Measurements from ENCODE around the gene MADD. TPM values are rescaled to one million over a fixed set of nuclear protein-coding genes. Genes with fewer than 3 reads are reported as not detected.

The MADD gene
- total RNA-seq, 1 experiment from 2014 or later: 24.8 TPM

DNA sequence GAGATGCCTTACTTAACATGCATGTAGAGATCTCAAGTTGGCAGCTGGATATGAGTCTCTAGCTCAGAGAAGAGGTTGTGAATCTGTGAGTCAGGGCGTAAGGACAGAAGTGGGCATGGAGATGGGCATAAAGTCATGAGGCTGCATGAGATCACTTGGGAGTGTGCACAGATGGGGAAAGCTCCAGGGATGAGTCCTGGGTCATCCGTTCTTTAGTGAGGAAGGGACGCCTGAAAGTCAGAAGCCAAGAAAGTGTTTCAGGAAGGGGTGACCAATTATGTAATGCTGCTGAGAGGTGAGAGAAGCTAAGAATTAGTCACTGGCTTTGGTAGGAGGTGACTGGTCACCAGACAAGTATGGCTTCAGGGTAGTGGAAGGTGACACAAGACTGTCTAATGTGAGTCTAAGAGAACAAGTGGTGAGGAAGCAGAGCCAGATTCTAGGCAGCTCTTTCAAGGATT lies 28.1 kb upstream of the MADD start:
- peaks cover 82% of the 10 kb centered on the region for H3K36me3 Mint-ChIP-seq (ENCODE audit: insufficient read depth, unreplicated experiment)
- peak overlapping the region; percentile 2 for H3K27ac Mint-ChIP-seq (ENCODE audit: low read depth, unreplicated experiment)
- CTCF ChIA-PET: interaction anchor here (1.0 to 1.3 kb wide), 3 partner anchors 17 to 64 kb away, joined by 3 to 6 read pairs (median 5); no protein-coding TSS in a partner anchor
- H3K4me1 Mint-ChIP-seq (ENCODE audit: insufficient read depth, unreplicated experiment): peaks cover 13% of the 10 kb centered on the region
- no peaks in the 10 kb centered on the region for H3K9me3 Mint-ChIP-seq (ENCODE audit: unreplicated experiment)
- intact Hi-C loops (cut with micrococcal nuclease): no loop called here
- POLR2A ChIA-PET: interaction anchor here (0.6 to 5.2 kb wide), 15 partner anchors 9 to 176 kb away, joined by 3 to 25 read pairs (median 5); partner anchors contain the start of genes DDB2 and PACSIN3
- no peaks in the 10 kb centered on the region for H3K27me3 Mint-ChIP-seq (ENCODE audit: insufficient read depth, unreplicated experiment)
- TF ChIP-seq, protein P1, sequence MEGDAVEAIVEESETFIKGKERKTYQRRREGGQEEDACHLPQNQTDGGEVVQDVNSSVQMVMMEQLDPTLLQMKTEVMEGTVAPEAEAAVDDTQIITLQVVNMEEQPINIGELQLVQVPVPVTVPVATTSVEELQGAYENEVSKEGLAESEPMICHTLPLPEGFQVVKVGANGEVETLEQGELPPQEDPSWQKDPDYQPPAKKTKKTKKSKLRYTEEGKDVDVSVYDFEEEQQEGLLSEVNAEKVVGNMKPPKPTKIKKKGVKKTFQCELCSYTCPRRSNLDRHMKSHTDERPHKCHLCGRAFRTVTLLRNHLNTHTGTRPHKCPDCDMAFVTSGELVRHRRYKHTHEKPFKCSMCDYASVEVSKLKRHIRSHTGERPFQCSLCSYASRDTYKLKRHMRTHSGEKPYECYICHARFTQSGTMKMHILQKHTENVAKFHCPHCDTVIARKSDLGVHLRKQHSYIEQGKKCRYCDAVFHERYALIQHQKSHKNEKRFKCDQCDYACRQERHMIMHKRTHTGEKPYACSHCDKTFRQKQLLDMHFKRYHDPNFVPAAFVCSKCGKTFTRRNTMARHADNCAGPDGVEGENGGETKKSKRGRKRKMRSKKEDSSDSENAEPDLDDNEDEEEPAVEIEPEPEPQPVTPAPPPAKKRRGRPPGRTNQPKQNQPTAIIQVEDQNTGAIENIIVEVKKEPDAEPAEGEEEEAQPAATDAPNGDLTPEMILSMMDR (IDR thresholded peaks at IDR 0.05; ENCODE audit: unreplicated experiment): no peak
- BruUV-seq (replicated peaks): no TSS peak
- DNase-seq (ENCODE audit: unreplicated experiment): peak; percentile 18
- H3K4me3 Mint-ChIP-seq (ENCODE audit: unreplicated experiment): no peak overlapping the region

DNA sequence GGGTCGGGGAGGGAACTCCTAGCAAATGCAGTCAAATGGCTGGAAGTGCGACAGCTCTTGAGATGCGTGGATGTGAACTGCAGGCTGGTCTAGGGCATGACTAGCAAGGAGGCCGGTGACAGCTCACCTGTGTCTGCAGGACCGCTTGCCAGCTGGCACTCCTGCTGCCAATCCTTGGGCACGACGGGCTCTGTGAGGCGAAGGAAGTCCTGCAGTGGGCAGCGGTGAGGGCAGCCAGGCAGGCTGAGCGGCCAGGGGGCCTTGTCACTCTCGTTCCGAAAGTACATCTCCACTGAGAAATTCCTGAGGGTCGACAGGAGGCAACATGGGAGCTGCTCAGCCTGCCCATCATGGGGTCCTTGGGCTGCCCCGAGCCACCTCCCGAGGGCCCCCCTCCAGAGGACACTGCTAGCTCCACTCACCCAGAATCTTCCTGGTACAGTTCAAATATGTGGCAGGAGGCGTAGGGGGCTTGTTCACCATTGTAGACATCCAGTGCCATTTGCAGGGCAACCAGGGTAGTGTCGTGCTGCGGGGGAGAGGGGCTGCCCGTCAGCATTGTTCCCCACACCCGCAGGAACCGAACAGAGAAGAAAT lies 27.2 kb upstream of the MADD start:
- Mint-ChIP-seq H3K27ac (ENCODE audit: low read depth, unreplicated experiment) (peak overlapping the region; percentile 2), H3K27me3 (ENCODE audit: insufficient read depth, unreplicated experiment) (no peaks in the 10 kb centered on the region), H3K4me1 (ENCODE audit: insufficient read depth, unreplicated experiment) (peaks cover 9% of the 10 kb centered on the region), H3K4me3 (ENCODE audit: unreplicated experiment) (no peak overlapping the region), H3K9me3 (ENCODE audit: unreplicated experiment) (no peaks in the 10 kb centered on the region), H3K36me3 (ENCODE audit: insufficient read depth, unreplicated experiment) (peaks cover 73% of the 10 kb centered on the region)
- no TSS peak for BruUV-seq (replicated peaks)
- TF ChIP-seq, protein P1 (IDR thresholded peaks at IDR 0.05; ENCODE audit: unreplicated experiment): no peak
- intact Hi-C loops (cut with micrococcal nuclease): no loop called here
- DNase-seq (ENCODE audit: unreplicated experiment): no peak
- ChIA-PET POLR2A (interaction anchor here (0.6 to 5.2 kb wide), 11 partner anchors 10 to 162 kb away, joined by 3 to 25 read pairs (median 5); partner anchors contain the start of genes DDB2 and PACSIN3), CTCF (interaction anchor here (0.7 to 1.2 kb wide), 2 partner anchors 16 to 65 kb away, joined by 3 to 6 read pairs; no protein-coding TSS in a partner anchor)

DNA sequence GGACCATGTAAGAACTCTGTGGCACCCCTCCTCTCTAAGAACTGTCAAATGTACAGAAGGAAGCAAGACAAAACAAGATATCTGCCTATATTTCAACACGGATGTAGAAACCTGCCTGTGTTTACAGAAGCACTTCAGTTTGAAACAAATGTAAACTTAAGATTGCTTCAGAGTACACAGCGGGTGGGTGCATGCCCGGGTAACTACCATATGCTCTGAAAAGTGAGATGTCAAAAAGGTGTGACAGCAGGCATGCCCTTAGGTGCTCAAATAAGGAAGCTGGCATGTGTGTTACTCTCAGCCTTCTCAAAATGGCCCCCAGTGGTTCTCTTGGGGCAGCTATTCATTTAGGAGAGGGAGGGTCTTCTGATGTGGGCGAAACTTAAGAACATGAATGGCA lies 26.5 kb upstream of the MADD start:
- no peaks in the 10 kb centered on the region for H3K9me3 Mint-ChIP-seq (ENCODE audit: unreplicated experiment)
- peaks cover 66% of the 10 kb centered on the region for H3K36me3 Mint-ChIP-seq (ENCODE audit: insufficient read depth, unreplicated experiment)
- intact Hi-C loops (cut with micrococcal nuclease): no loop called here
- H3K4me3 Mint-ChIP-seq (ENCODE audit: unreplicated experiment): no peak overlapping the region
- H3K4me1 Mint-ChIP-seq (ENCODE audit: insufficient read depth, unreplicated experiment): peaks cover 14% of the 10 kb centered on the region
- no peaks in the 10 kb centered on the region for H3K27me3 Mint-ChIP-seq (ENCODE audit: insufficient read depth, unreplicated experiment)
- BruUV-seq (replicated peaks): no TSS peak
- peak overlapping the region; percentile 9 for H3K27ac Mint-ChIP-seq (ENCODE audit: low read depth, unreplicated experiment)
- CTCF ChIA-PET: interaction anchor here (0.7 kb wide), 1 partner anchor 65 kb away, joined by 3 read pairs; no protein-coding TSS in a partner anchor
- DNase-seq (ENCODE audit: unreplicated experiment): no peak
- POLR2A ChIA-PET: interaction anchor here (1.0 to 5.2 kb wide), 5 partner anchors 11 to 161 kb away, joined by 3 to 25 read pairs (median 4); partner anchors contain the start of gene DDB2
- TF ChIP-seq, protein P1 (IDR thresholded peaks at IDR 0.05; ENCODE audit: unreplicated experiment): no peak

DNA sequence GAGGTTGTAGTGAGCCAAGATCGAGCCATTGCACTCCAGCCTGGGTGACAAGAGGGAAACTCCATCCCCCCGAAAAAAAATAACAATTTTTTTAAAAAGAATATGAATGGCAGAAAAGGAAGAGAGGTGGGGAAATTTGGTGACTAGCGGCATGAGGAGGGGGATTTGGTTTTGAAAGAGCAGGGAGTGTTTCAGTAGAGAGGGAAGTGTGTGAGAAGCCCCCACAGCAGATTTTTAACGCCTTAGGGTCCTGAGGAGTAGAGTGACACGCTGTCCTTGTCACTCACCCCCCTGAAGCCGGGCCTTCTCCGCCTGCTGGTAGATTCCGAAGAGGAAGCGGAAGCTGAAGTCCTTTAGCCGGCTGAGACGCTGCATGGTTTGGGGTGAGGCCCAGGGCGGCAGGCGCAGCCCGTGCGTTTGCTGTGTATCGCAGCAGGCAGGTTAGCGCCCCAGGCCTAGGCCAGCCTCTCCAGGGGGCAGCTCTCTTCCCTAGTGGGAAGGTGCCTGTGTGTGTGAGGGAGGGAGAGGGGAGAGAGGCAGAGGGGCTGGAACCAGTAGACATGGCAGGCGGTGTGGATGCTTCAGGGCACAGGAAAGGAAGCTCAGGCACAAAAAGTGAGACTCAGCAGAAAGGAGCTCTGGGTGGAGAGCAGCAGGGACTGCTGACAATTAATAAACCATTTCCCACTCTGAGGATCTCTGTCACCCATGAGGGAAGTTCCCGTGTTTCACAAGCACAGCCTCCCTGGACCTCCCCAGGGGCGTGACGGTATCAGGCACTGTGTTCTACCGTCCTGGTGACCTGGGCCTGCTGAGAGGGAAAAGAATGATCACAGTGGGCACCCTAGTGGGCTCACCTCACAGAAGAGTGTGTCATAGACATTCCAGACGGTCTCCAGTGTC lies 25.2 kb upstream of the MADD start:
- peaks cover 53% of the 10 kb centered on the region for H3K36me3 Mint-ChIP-seq (ENCODE audit: insufficient read depth, unreplicated experiment)
- no peak overlapping the region for H3K4me3 Mint-ChIP-seq (ENCODE audit: unreplicated experiment)
- no peak overlapping the region for H3K27ac Mint-ChIP-seq (ENCODE audit: low read depth, unreplicated experiment)
- H3K9me3 Mint-ChIP-seq (ENCODE audit: unreplicated experiment): no peaks in the 10 kb centered on the region
- no peak for DNase-seq (ENCODE audit: unreplicated experiment)
- BruUV-seq (replicated peaks): no TSS peak
- peaks cover 14% of the 10 kb centered on the region for H3K4me1 Mint-ChIP-seq (ENCODE audit: insufficient read depth, unreplicated experiment)
- ChIA-PET POLR2A (interaction anchor here (0.6 to 5.2 kb wide), 8 partner anchors 12 to 308 kb away, joined by 3 to 25 read pairs (median 4); partner anchors contain the start of gene DDB2), CTCF (interaction anchor here (0.7 kb wide), 1 partner anchor 81 kb away, joined by 3 read pairs; no protein-coding TSS in a partner anchor)
- intact Hi-C loops (cut with micrococcal nuclease): no loop called here
- TF ChIP-seq, protein P1 (IDR thresholded peaks at IDR 0.05; ENCODE audit: unreplicated experiment): no peak
- H3K27me3 Mint-ChIP-seq (ENCODE audit: insufficient read depth, unreplicated experiment): no peaks in the 10 kb centered on the region
